Chondrocyte (in vitro differentiated cells): Measurements from ENCODE around the gene VIM. TPM values are rescaled to one million over a fixed set of nuclear protein-coding genes. Genes with fewer than 3 reads are reported as not detected.

ENCODE experiments used
- DNase-seq: peaks from one replicate; pipeline ENCODE4 v3.0.0; 2021; ENCODE audit warnings: mixed read lengths, low spot score
- H3K27ac Mint-ChIP-seq: one replicate; pipeline ENCODE4 v1.8.0; 2021; ENCODE audit warnings: mild to moderate bottlenecking, moderate library complexity, mixed read lengths; ENCODE audit not compliant: unreplicated experiment
- H3K27me3 Mint-ChIP-seq: 2 replicates; pipeline ENCODE4 v1.8.0; 2021; ENCODE audit warnings: low read depth, mixed read lengths
- H3K36me3 Mint-ChIP-seq: 2 replicates; pipeline ENCODE4 v1.8.0; 2021; ENCODE audit warnings: low read depth, mixed read lengths
- H3K4me1 Mint-ChIP-seq: 2 replicates; pipeline ENCODE4 v1.8.0; 2021; ENCODE audit warnings: low read depth, mild to moderate bottlenecking, mixed read lengths
- H3K4me3 Mint-ChIP-seq: one replicate; pipeline ENCODE4 v1.8.0; 2021; ENCODE audit warnings: mild to moderate bottlenecking, moderate library complexity, mixed read lengths; ENCODE audit not compliant: unreplicated experiment
- H3K9me3 Mint-ChIP-seq: 2 replicates; pipeline ENCODE4 v1.8.0; 2021; ENCODE audit warnings: low read depth, mixed read lengths
- CTCF ChIP-seq: fragments of 200-600 bp; sonication (generic); IDR thresholded peaks from 2 replicates; pipeline ENCODE4 v1.5.0; 2021; ENCODE audit warnings: antibody characterized with exemption, mild to moderate bottlenecking, moderate library complexity
- total RNA-seq: library from RNA; stranded (reverse); gene quantifications from 3 replicates; pipeline ENCODE4 v1.2.1, GENCODE V29; 2021

VIM gene
- total RNA-seq, 1 donor from 2014 or later: 4,580 TPM

- H3K4me1 Mint-ChIP-seq: peaks cover 68% of the 10 kb centered on the region
- TF ChIP-seq CTCF: no peak
- H3K27ac Mint-ChIP-seq: peak overlapping the region; percentile 99
- no peak for DNase-seq
- H3K27me3 Mint-ChIP-seq: no peaks in the 10 kb centered on the region
- H3K9me3 Mint-ChIP-seq: no peaks in the 10 kb centered on the region
- peaks cover 62% of the 10 kb centered on the region for H3K36me3 Mint-ChIP-seq
- peak overlapping the region; percentile 89 for H3K4me3 Mint-ChIP-seq
Measured at GRCh38 chr10:17231788-17232187, 3.7 kb downstream of the VIM start.

GRCh38 chr10:17232276-17232960 lies 4.4 kb downstream of the VIM start:
- Mint-ChIP-seq H3K27ac (peak overlapping the region; percentile 99), H3K36me3 (peaks cover 65% of the 10 kb centered on the region), H3K4me1 (peaks cover 66% of the 10 kb centered on the region), H3K27me3 (no peaks in the 10 kb centered on the region), H3K4me3 (peak overlapping the region; percentile 89), H3K9me3 (no peaks in the 10 kb centered on the region)
- no peak for DNase-seq
- TF ChIP-seq CTCF: no peak

GRCh38 chr10:17233286-17233991 lies 5.4 kb downstream of the VIM start:
- peak overlapping the region; percentile 86 for H3K27ac Mint-ChIP-seq
- DNase-seq: no peak
- peaks cover 69% of the 10 kb centered on the region for H3K4me1 Mint-ChIP-seq
- peaks cover 67% of the 10 kb centered on the region for H3K36me3 Mint-ChIP-seq
- no peaks in the 10 kb centered on the region for H3K27me3 Mint-ChIP-seq
- no peak for TF ChIP-seq CTCF
- H3K9me3 Mint-ChIP-seq: no peaks in the 10 kb centered on the region
- H3K4me3 Mint-ChIP-seq: peak overlapping the region; percentile 89

- no peak for TF ChIP-seq CTCF
- Mint-ChIP-seq H3K27ac (peak overlapping the region; percentile 86), H3K36me3 (peaks cover 65% of the 10 kb centered on the region), H3K9me3 (no peaks in the 10 kb centered on the region), H3K4me3 (peak overlapping the region; percentile 89), H3K27me3 (no peaks in the 10 kb centered on the region), H3K4me1 (peaks cover 75% of the 10 kb centered on the region)
- no peak for DNase-seq
Measured at GRCh38 chr10:17234431-17234945, 6.4 kb downstream of the VIM start.

- Mint-ChIP-seq H3K36me3 (peaks cover 61% of the 10 kb centered on the region), H3K4me1 (peaks cover 75% of the 10 kb centered on the region), H3K27me3 (no peaks in the 10 kb centered on the region), H3K27ac (peak overlapping the region; percentile 86), H3K9me3 (no peaks in the 10 kb centered on the region), H3K4me3 (peak overlapping the region; percentile 89)
- DNase-seq: no peak
- TF ChIP-seq CTCF: peak; percentile 56
Measured at GRCh38 chr10:17235136-17235535, 7.1 kb downstream of the VIM start.
